Transverse colon (tissue), 4 donors: ENCODE results near the gene NSD2.

ENCODE experiments used
- CTCF ChIP-seq, 5 experiments: fragments of 200-600 bp in 3 of 5; fragments of 450-650 bp in 2 of 5; sonication (generic) in 3 of 5; IDR thresholded peaks; 1 replicate in 2 of 5; 2 replicates in 3 of 5; pipeline ENCODE4 v1.5.1; 2016 to 2017; ENCODE audit warnings: antibody characterized with exemption in 5 of 5, inconsistent platforms in 3 of 5, mild to moderate bottlenecking in 2 of 5, moderate library complexity in 1 of 5
- EP300 ChIP-seq: sonication (generic); formaldehyde crosslinking; IDR thresholded peaks from one replicate; pipeline ENCODE4 v1.6.1; 2017; ENCODE audit warnings: antibody characterized with exemption, low read depth
- POLR2A ChIP-seq: fragments of 450-650 bp; IDR thresholded peaks from one replicate; pipeline ENCODE4 v1.6.1; 2016; ENCODE audit warnings: antibody characterized with exemption, mild to moderate bottlenecking, moderate library complexity
- POLR2AphosphoS5 ChIP-seq, 3 donors: sonication (generic); formaldehyde crosslinking; IDR thresholded peaks; one replicate each; pipeline ENCODE4 v1.6.1; 2016; ENCODE audit warnings: antibody characterized with exemption in 3 of 3

- TF ChIP-seq CTCF (IDR thresholded peaks at IDR 0.05), result no peak
- TF ChIP-seq EP300, result no peak
- TF ChIP-seq POLR2A, result no peak
- no peak for TF ChIP-seq POLR2AphosphoS5 (IDR thresholded peaks at IDR 0.05)
These were observed 37.7 kb upstream of the NSD2 start for GRCh38 chr4:1833307-1834046.
